B cell (primary cell): ENCODE measurements around the gene ERC2.

Experiments used
- EZH2 ChIP-seq: IDR thresholded peaks from 2 replicates; pipeline ENCODE4 v1.6.1; 2012; ENCODE audit warnings: borderline replicate concordance, low read depth, mild to moderate bottlenecking, moderate library complexity, low read length; ENCODE audit not compliant: insufficient read depth, poor library complexity, severe bottlenecking
- TF ChIP-seq, protein P1 (sequence below): fragments of 200-600 bp; IDR thresholded peaks from one replicate; pipeline ENCODE4 v1.8.0; 2022; ENCODE audit warnings: antibody characterized with exemption, mild to moderate bottlenecking

DNA sequence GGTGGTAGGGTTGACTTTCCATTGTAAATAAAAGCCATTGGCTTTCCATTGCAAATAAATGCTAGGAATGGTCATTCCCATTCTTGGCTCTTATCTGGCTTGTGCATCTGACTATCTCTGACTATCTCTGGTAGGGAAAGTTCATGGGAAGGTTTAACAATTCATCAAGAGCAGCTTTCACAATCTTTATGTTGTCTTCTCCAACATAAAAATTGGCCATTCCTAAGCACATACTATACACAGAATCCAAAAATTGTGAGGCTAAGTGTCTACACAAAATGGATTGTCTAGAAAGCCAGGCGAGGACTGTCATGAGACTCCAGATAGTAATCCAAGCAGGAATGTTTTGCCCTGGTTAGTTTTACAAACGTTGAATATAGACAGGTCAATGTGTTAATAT, 926.8 kb downstream of the ERC2 start:
- TF ChIP-seq, protein P1, sequence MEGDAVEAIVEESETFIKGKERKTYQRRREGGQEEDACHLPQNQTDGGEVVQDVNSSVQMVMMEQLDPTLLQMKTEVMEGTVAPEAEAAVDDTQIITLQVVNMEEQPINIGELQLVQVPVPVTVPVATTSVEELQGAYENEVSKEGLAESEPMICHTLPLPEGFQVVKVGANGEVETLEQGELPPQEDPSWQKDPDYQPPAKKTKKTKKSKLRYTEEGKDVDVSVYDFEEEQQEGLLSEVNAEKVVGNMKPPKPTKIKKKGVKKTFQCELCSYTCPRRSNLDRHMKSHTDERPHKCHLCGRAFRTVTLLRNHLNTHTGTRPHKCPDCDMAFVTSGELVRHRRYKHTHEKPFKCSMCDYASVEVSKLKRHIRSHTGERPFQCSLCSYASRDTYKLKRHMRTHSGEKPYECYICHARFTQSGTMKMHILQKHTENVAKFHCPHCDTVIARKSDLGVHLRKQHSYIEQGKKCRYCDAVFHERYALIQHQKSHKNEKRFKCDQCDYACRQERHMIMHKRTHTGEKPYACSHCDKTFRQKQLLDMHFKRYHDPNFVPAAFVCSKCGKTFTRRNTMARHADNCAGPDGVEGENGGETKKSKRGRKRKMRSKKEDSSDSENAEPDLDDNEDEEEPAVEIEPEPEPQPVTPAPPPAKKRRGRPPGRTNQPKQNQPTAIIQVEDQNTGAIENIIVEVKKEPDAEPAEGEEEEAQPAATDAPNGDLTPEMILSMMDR: no peak
- TF ChIP-seq EZH2: no peak
